Measurements from ENCODE around the gene IL11. TPM values are rescaled to one million over a fixed set of nuclear protein-coding genes. Genes with fewer than 3 reads are reported as not detected.
A peak's percentile ranks its signal among the peaks of the same experiment; 100 is the strongest.

IL11 gene
- total RNA-seq, 6 experiments from 2014 or later = not detected

GRCh38 chr19:55319785-55320184 lies 50.5 kb downstream of the IL11 start:
- Histone ChIP-seq H3K36me3 (no peaks in the 10 kb centered on the region), H3K4me1 (no peaks in the 10 kb centered on the region), H3K9me3 (no peaks in the 10 kb centered on the region), H3K4me3 (no peak overlapping the region), H3K27me3 (no peaks in the 10 kb centered on the region), H3K27ac (no peak overlapping the region)
- intact Hi-C loops (cut with DNase I) = no loop called here
- no peak for TF ChIP-seq CTCF (IDR thresholded peaks at IDR 0.05)
- TF ChIP-seq POLR2A (IDR thresholded peaks at IDR 0.05) = no peak
- DNase-seq (no peak), ATAC-seq (peak; percentile 22 to 42 (median 31))
- WGBS (ENCODE audit: insufficient coverage, low coverage, low lambda C conversion rate, missing lambda C conversion rate) = 32% methylated on average over 12 of the region's 21 CpGs

- H3K27ac ChIP-seq = no peak overlapping the region
- no peaks in the 10 kb centered on the region for H3K36me3 ChIP-seq
- no peaks in the 10 kb centered on the region for H3K27me3 ChIP-seq
- DNase-seq = no peak
- H3K4me1 ChIP-seq = no peaks in the 10 kb centered on the region
- H3K4me3 ChIP-seq = no peak overlapping the region
- no peaks in the 10 kb centered on the region for H3K9me3 ChIP-seq
- intact Hi-C loops (cut with DNase I) = no loop called here
- TF ChIP-seq POLR2A (IDR thresholded peaks at IDR 0.05) = no peak
- no peak for TF ChIP-seq CTCF (IDR thresholded peaks at IDR 0.05)
- WGBS (ENCODE audit: insufficient coverage, low coverage, low lambda C conversion rate, missing lambda C conversion rate) = 92% methylated on average over 4 of the region's 8 CpGs
- no peak for ATAC-seq
Measured at GRCh38 chr19:55316646-55317045, 53.6 kb downstream of the IL11 start.

GRCh38 chr19:55315956-55316525 lies 54.2 kb downstream of the IL11 start:
- no peak for ATAC-seq
- no peak for DNase-seq
- TF ChIP-seq POLR2A (IDR thresholded peaks at IDR 0.05) (no peak), CTCF (IDR thresholded peaks at IDR 0.05) (no peak)
- intact Hi-C loops (cut with DNase I) = no loop called here
- Histone ChIP-seq H3K36me3 (no peaks in the 10 kb centered on the region), H3K4me1 (no peaks in the 10 kb centered on the region), H3K27ac (no peak overlapping the region), H3K4me3 (no peak overlapping the region), H3K9me3 (no peaks in the 10 kb centered on the region), H3K27me3 (no peaks in the 10 kb centered on the region)
- 73% methylated on average over 12 of the region's 13 CpGs for WGBS (ENCODE audit: insufficient coverage, low coverage, low lambda C conversion rate, missing lambda C conversion rate)

GRCh38 chr19:55314396-55314795 lies 55.9 kb downstream of the IL11 start:
- H3K27ac ChIP-seq = no peak overlapping the region
- TF ChIP-seq CTCF (IDR thresholded peaks at IDR 0.05) (no peak), POLR2A (IDR thresholded peaks at IDR 0.05) (no peak)
- H3K27me3 ChIP-seq = no peaks in the 10 kb centered on the region
- WGBS (ENCODE audit: insufficient coverage, low coverage, low lambda C conversion rate, missing lambda C conversion rate) = 63% methylated on average over 7 of the region's 8 CpGs
- ATAC-seq = no peak
- no peaks in the 10 kb centered on the region for H3K36me3 ChIP-seq
- no peak for DNase-seq
- no peak overlapping the region for H3K4me3 ChIP-seq
- intact Hi-C loops (cut with DNase I) = no loop called here
- no peaks in the 10 kb centered on the region for H3K4me1 ChIP-seq
- no peaks in the 10 kb centered on the region for H3K9me3 ChIP-seq

Other genes with a start within 250 kb of the IL11 start
- gene TNNT1, start 221.3 kb downstream of the IL11 start, total RNA-seq = 10 to 100 TPM in 1 of 6 experiments, 1 to 10 TPM in 3, not detected in 2; 1.2 to 10.9 (median 1.6) TPM
- gene TNNI3, start 212.7 kb downstream of the IL11 start, total RNA-seq = under 1 TPM in 3 of 6 experiments, not detected in 3; 0.43 to 0.83 (median 0.62) TPM
- 1 to 10 TPM in 2 of 6 experiments, under 1 TPM in 4; 0.22 to 4.3 (median 0.49) TPM for gene DNAAF3, start 203.8 kb downstream of the IL11 start, total RNA-seq
- 1 to 10 TPM in 1 of 6 experiments, under 1 TPM in 1, not detected in 4; 0.06 to 1.7 TPM for gene SYT5, start 190.2 kb downstream of the IL11 start, total RNA-seq
- gene PTPRH, start 161.0 kb downstream of the IL11 start, total RNA-seq = 10 to 100 TPM in 3 of 6 experiments, 1 to 10 TPM in 3; 4.2 to 25.9 (median 12.9) TPM
- gene TMEM86B, start 141.7 kb downstream of the IL11 start, total RNA-seq = 10 to 100 TPM in 5 of 6 experiments, 1 to 10 TPM in 1; 8.8 to 22.2 (median 14.0) TPM
- 10 to 100 TPM; 26.4 to 39.6 (median 30.2) TPM for gene PPP6R1, start 111.4 kb downstream of the IL11 start, total RNA-seq
- 10 to 100 TPM; 11.3 to 28.3 (median 15.6) TPM for gene HSPBP1, start 90.4 kb downstream of the IL11 start, total RNA-seq
- gene BRSK1, start 86.5 kb downstream of the IL11 start, total RNA-seq = under 1 TPM in 3 of 6 experiments, not detected in 3; 0.20 to 0.29 (median 0.24) TPM
- gene TMEM150B, start 45.1 kb downstream of the IL11 start, total RNA-seq = 1 to 10 TPM; 1.1 to 5.6 (median 2.2) TPM
- 1 to 10 TPM; 2.3 to 5.3 (median 3.7) TPM for gene KMT5C, start 30.6 kb downstream of the IL11 start, total RNA-seq
- not detected for gene COX6B2, start 15.7 kb downstream of the IL11 start, total RNA-seq
- gene GARIN5B, start 7.2 kb downstream of the IL11 start, total RNA-seq = not detected
- gene TMEM190, start 6.4 kb upstream of the IL11 start, total RNA-seq = not detected
- gene TMEM238, start 13.8 kb upstream of the IL11 start, total RNA-seq = 10 to 100 TPM; 10.8 to 19.7 (median 14.8) TPM
- 100 to 1,000 TPM; 305 to 530 (median 455) TPM for gene RPL28, start 15.5 kb upstream of the IL11 start, total RNA-seq
- gene UBE2S, start 37.3 kb upstream of the IL11 start, total RNA-seq = 10 to 100 TPM in 3 of 6 experiments, 1 to 10 TPM in 3; 4.3 to 16.4 (median 9.1) TPM
- gene SHISA7, start 72.8 kb upstream of the IL11 start, total RNA-seq = under 1 TPM in 1 of 6 experiments, not detected in 5; 0.04 TPM
- 100 to 1,000 TPM in 3 of 6 experiments, 10 to 100 TPM in 3; 69.4 to 222 (median 100) TPM for gene ISOC2, start 91.2 kb upstream of the IL11 start, total RNA-seq
- not detected for gene C19orf85, start 94.3 kb upstream of the IL11 start, total RNA-seq
- 1 to 10 TPM; 3.4 to 9.2 (median 4.4) TPM for gene ZNF628, start 106.2 kb upstream of the IL11 start, total RNA-seq
- 1 to 10 TPM; 2.5 to 6.0 (median 3.9) TPM for gene NAT14, start 114.7 kb upstream of the IL11 start, total RNA-seq
- 1 to 10 TPM in 4 of 6 experiments, under 1 TPM in 2; 0.35 to 1.6 (median 1.2) TPM for gene SSC5D, start 118.0 kb upstream of the IL11 start, total RNA-seq
- not detected for gene SBK2, start 166.7 kb upstream of the IL11 start, total RNA-seq
- under 1 TPM in 2 of 6 experiments, not detected in 4; 0.33 to 0.56 TPM for gene SBK3, start 175.1 kb upstream of the IL11 start, total RNA-seq
- 1 to 10 TPM; 1.9 to 4.6 (median 3.6) TPM for gene ZNF579, start 210.4 kb upstream of the IL11 start, total RNA-seq
- gene FIZ1, start 229.1 kb upstream of the IL11 start, total RNA-seq = 10 to 100 TPM in 1 of 6 experiments, 1 to 10 TPM in 5; 3.0 to 13.1 (median 5.1) TPM
- 10 to 100 TPM in 4 of 6 experiments, 1 to 10 TPM in 2; 8.2 to 21.0 (median 11.3) TPM for gene ZNF524, start 229.8 kb upstream of the IL11 start, total RNA-seq
- gene ZNF865, start 235.2 kb upstream of the IL11 start, total RNA-seq = 1 to 10 TPM; 4.2 to 6.0 (median 4.7) TPM